AG10803 (cell line): ENCODE results near the gene KRT34.

Experiments
- DNase-seq: peaks from one replicate; pipeline ENCODE4 v3.0.0; 2010; ENCODE audit warnings: low read depth
- H3K4me3 ChIP-seq: 2 replicates; pipeline ENCODE4 v1.5.1; 2011; ENCODE audit warnings: mild to moderate bottlenecking, low read length, control low read depth
- TF ChIP-seq, protein P1 (sequence below): conservative IDR thresholded peaks from 2 replicates; pipeline ENCODE4 v1.5.1; 2011; ENCODE audit warnings: mild to moderate bottlenecking, low read length, control low read depth, inconsistent platforms

The KRT34 gene

DNA sequence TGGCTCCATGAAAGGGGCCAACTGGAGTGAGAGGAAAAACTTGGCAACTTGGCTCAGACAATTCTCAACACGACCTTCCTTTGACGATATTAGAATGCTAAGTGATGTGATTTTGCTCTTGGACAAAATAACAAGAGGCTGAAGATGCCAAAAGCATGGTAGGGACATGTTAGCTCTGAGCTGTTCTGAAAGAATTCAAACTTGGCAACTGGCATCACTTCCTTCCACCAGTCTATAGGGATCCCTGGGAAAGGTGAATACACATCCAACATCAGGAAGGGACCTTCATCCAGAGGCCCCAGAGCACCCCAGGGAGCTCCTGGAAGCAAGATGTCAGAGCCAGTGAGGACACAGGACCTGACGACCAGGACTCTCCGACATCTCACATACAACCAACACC is 38.0 kb upstream of the KRT34 start:
- H3K4me3 ChIP-seq: no peak overlapping the region
- DNase-seq: peak; percentile 53

DNA sequence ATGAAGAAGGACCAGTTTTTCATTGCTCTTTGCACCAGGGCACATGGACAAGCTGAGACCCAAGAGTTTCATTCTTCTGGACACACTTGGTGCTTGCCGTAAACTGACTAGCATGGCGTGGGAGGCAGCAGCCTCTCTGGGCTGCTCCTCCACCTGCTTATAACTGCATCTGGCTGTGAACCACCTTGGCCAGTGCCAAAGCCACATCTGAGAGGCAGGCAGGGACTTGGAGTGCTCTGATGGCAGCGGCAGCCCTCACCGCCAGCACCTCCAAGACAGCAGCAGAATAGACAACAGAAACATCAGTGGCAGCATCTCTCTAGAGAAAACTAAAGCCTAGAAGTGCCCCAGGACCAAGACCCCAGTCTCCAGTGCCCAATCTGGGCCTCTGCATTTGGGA is 37.6 kb upstream of the KRT34 start:
- no peak overlapping the region for H3K4me3 ChIP-seq
- TF ChIP-seq, protein P1, sequence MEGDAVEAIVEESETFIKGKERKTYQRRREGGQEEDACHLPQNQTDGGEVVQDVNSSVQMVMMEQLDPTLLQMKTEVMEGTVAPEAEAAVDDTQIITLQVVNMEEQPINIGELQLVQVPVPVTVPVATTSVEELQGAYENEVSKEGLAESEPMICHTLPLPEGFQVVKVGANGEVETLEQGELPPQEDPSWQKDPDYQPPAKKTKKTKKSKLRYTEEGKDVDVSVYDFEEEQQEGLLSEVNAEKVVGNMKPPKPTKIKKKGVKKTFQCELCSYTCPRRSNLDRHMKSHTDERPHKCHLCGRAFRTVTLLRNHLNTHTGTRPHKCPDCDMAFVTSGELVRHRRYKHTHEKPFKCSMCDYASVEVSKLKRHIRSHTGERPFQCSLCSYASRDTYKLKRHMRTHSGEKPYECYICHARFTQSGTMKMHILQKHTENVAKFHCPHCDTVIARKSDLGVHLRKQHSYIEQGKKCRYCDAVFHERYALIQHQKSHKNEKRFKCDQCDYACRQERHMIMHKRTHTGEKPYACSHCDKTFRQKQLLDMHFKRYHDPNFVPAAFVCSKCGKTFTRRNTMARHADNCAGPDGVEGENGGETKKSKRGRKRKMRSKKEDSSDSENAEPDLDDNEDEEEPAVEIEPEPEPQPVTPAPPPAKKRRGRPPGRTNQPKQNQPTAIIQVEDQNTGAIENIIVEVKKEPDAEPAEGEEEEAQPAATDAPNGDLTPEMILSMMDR: no peak
- DNase-seq: no peak

More for the DNA sequence above, 38.0 kb upstream of the KRT34 start:
- TF ChIP-seq, protein P1: no peak

DNA sequence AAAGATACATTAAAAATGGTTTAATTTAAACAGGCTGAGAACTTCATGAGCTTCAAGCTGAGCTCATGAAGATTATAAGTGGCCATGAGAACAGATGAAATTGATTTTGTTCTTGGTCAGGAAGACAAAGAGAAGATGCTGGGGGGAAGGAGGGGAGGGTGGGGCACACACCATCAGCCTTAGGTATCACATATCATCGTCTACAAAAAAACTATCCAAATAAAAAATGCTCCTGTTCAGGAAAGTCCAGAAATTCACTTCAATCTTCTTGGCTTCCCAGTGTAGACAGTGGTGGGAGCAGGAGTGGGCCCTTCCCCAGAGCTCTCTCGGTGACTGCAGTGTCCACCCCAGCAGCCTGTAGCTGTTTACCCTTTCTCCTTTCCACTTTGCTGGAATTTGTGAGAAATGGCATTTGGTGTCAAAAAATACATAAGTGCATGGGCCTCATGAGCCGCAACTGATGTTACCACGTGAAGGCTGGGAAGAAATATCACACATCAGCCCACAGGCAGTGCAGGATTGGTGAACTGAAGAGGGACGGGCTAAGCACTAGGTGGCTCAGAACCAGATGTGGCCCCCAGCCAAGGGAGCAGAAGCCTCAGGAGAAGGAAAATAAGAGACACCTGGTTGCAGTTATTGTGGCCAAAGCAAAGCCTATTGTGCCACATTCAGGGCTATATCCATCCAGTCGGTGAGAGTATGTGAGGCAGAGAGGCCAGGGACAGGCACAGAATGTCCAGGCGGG is 36.2 kb upstream of the KRT34 start:
- TF ChIP-seq, protein P1: no peak

DNA sequence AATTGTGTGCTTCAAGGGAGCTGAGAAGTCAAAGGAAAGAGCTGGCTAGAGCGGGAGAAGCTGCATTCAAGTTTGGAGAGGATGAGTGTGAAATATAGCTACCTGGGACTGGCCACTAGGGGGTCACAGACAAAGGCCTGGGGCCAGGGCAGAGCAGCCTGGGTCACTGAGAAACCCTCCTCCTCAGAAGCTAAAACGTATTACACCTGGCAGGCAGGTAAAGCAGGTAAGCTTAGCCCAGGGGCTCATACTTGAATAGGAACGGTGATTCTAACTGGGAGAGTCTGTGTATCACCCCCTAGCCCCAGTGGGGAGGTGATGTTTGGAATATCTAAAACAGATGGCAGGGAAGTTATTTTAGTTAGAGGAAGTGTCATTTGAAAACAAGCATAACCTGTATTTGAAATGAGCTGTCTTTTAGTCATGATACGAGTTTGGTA is 35.5 kb upstream of the KRT34 start:
- TF ChIP-seq, protein P1: peak; percentile 20; the same call in 1 of the 2 replicates
- H3K4me3 ChIP-seq: no peak overlapping the region
- DNase-seq: no peak

More for the DNA sequence above, 36.2 kb upstream of the KRT34 start:
- H3K4me3 ChIP-seq: no peak overlapping the region
- no peak for DNase-seq

DNA sequence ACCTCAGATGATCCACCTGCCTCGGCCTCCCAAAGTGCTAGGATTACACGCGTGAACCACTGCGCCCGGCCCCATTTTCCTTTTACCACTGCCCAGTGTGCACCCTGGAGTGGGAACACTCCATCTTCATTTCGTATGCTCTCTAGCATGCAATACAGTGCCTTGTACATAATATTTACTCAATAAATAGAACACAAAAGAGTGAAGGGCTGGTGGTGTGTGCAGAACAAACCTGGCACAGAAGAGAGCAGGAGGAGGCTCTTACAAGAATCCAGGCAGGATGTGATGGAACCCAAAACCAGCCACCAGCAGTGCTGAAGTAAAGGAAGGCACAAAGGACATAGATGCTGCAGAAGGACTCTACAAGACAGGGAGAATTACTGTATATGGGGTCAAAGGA is 35.0 kb upstream of the KRT34 start:
- DNase-seq: no peak

DNA sequence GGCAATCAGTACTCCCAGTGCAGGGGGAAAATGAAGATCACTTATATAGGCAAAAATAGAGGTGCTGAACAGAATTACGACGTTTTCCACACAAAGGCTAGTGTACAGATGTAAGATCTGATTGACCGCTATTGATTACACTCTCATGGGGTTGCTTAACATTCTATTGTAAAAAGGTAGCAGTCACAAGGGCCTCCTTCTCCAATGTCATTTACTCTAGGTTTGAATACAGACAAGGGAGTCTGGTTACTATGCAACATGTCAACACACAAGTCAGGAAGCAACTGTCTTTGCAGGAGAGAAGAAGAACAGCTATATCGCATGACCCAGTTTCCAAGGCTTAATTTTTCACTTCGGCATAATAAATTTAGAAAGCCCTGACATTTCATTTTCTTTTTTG is 34.4 kb upstream of the KRT34 start:
- no peak overlapping the region for H3K4me3 ChIP-seq
- TF ChIP-seq, protein P1: no peak
- peak; percentile 13 for DNase-seq

More for the DNA sequence above, 35.0 kb upstream of the KRT34 start:
- TF ChIP-seq, protein P1: no peak
- H3K4me3 ChIP-seq: no peak overlapping the region

DNA sequence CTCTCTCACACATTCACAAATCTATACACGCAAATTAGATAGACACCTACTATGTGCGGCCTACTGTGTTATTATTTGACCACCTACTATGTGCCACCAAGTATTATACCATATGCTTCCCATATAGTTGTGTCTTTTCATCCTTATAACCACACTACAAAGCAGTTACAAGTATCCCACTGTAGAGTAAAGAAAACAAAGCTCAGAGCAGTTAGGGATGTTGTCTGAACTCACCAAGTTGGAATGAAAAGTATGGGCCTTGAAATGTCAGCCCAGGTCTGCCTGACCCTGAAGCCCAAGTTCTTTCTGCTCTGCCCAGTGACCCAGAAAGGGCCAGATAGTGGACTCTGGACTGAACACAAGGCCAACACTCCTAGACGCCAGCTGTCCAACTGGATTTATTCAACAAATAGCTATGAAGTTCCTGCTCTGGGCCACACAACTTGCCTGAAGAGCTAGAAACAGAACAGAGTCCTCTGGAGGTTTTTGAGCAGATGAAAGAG is 33.8 kb upstream of the KRT34 start:
- TF ChIP-seq, protein P1: no peak
- DNase-seq: peak; percentile 74
- H3K4me3 ChIP-seq: no peak overlapping the region
